H9 (cell line): ENCODE measurements around the gene LRRC14B. TPM values are rescaled to one million over a fixed set of nuclear protein-coding genes. Genes with fewer than 3 reads are reported as not detected.

Source experiments
- DNase-seq: peaks from one replicate; pipeline ENCODE4 v3.0.0-alpha.2; 2017
- H2AFZ ChIP-seq: one replicate; pipeline ENCODE4 v1.6.1; 2013; ENCODE audit warnings: mild to moderate bottlenecking, low read length, control low read depth, moderate library complexity
- H2AK5ac ChIP-seq: 2 replicates; pipeline ENCODE4 v1.6.1; 2013; ENCODE audit warnings: low read length, control low read depth, mixed read lengths; ENCODE audit not compliant: insufficient read length
- H2BK120ac ChIP-seq: one replicate; pipeline ENCODE4 v1.6.1; 2013; ENCODE audit warnings: low read depth, mild to moderate bottlenecking, low read length, control low read depth, inconsistent platforms; ENCODE audit not compliant: poor library complexity, severe bottlenecking
- H2BK12ac ChIP-seq: 2 replicates; pipeline ENCODE4 v1.6.1; 2013; ENCODE audit warnings: low read length, control low read depth, mixed read lengths, low read depth; ENCODE audit not compliant: insufficient read length
- H2BK15ac ChIP-seq: 2 replicates; pipeline ENCODE4 v1.6.1; 2013; ENCODE audit warnings: low read depth, low read length, control low read depth
- H2BK20ac ChIP-seq: one replicate; pipeline ENCODE4 v1.6.1; 2013; ENCODE audit warnings: low read depth, mild to moderate bottlenecking, low read length, control low read depth, inconsistent platforms; ENCODE audit not compliant: poor library complexity, severe bottlenecking
- H2BK5ac ChIP-seq: 2 replicates; pipeline ENCODE4 v1.6.1; 2013; ENCODE audit warnings: low read length, control low read depth, mixed read lengths; ENCODE audit not compliant: insufficient read length
- H3K14ac ChIP-seq: 2 replicates; pipeline ENCODE4 v1.6.1; 2013; ENCODE audit warnings: low read length, control low read depth; ENCODE audit not compliant: insufficient read depth
- H3K18ac ChIP-seq: 2 replicates; pipeline ENCODE4 v1.6.1; 2013; ENCODE audit warnings: low read depth, mild to moderate bottlenecking, mixed read lengths, low read length, control low read depth; ENCODE audit not compliant: insufficient read length
- H3K23ac ChIP-seq: 2 replicates; pipeline ENCODE4 v1.6.1; 2013; ENCODE audit warnings: low read length, control low read depth, mixed read lengths, low read depth; ENCODE audit not compliant: insufficient read length
- H3K23me2 ChIP-seq: 2 replicates; pipeline ENCODE4 v1.6.1; 2013; ENCODE audit warnings: low read depth, mild to moderate bottlenecking, mixed read lengths, low read length, control low read depth; ENCODE audit not compliant: insufficient read length, poor library complexity, severe bottlenecking
- H3K27ac ChIP-seq: 2 replicates; pipeline ENCODE4 v1.5.1; 2013; ENCODE audit warnings: low read length, control low read depth, mixed read lengths, low read depth; ENCODE audit not compliant: insufficient read length
- H3K27me3 ChIP-seq: 2 replicates; pipeline ENCODE4 v1.6.1; 2013; ENCODE audit warnings: low read length, control low read depth, inconsistent platforms; ENCODE audit not compliant: insufficient read depth
- H3K4ac ChIP-seq: 2 replicates; pipeline ENCODE4 v1.6.1; 2013; ENCODE audit warnings: low read depth, mild to moderate bottlenecking, control low read depth, inconsistent platforms, low read length, moderate library complexity
- H3K4me1 ChIP-seq: 2 replicates; pipeline ENCODE4 v1.6.1; 2013; ENCODE audit warnings: low read length, control low read depth, inconsistent platforms; ENCODE audit not compliant: insufficient read depth
- H3K4me2 ChIP-seq: 2 replicates; pipeline ENCODE4 v1.6.1; 2013; ENCODE audit warnings: low read length, control low read depth, mixed read lengths; ENCODE audit not compliant: insufficient read length, insufficient read depth
- H3K56ac ChIP-seq: 2 replicates; pipeline ENCODE4 v1.6.1; 2013; ENCODE audit warnings: low read depth, mild to moderate bottlenecking, mixed read lengths, low read length, control low read depth; ENCODE audit not compliant: insufficient read length
- H3K79me1 ChIP-seq: 2 replicates; pipeline ENCODE4 v1.6.1; 2013; ENCODE audit warnings: low read depth, mild to moderate bottlenecking, moderate library complexity, low read length, control low read depth, inconsistent platforms; ENCODE audit not compliant: insufficient read depth, poor library complexity, severe bottlenecking
- H3K79me2 ChIP-seq: 2 replicates; pipeline ENCODE4 v1.6.1; 2013; ENCODE audit warnings: low read length, control low read depth, inconsistent platforms; ENCODE audit not compliant: insufficient read depth
- H3K9ac ChIP-seq: 2 replicates; pipeline ENCODE4 v1.6.1; 2013; ENCODE audit warnings: low read length, control low read depth, mixed read lengths; ENCODE audit not compliant: insufficient read length; ENCODE audit errors: extremely low read depth
- H3K9me3 ChIP-seq: one replicate; pipeline ENCODE4 v1.6.1; 2013; ENCODE audit warnings: low read depth, low read length, inconsistent platforms; ENCODE audit not compliant: control insufficient read depth
- H3T11ph ChIP-seq: one replicate; pipeline ENCODE4 v1.6.1; 2013; ENCODE audit warnings: mild to moderate bottlenecking, low read length, control low read depth, inconsistent platforms
- H4K20me1 ChIP-seq: one replicate; pipeline ENCODE4 v1.6.1; 2013; ENCODE audit not compliant: control insufficient read depth, insufficient read length, insufficient read depth
- H4K5ac ChIP-seq: 2 replicates; pipeline ENCODE4 v1.6.1; 2013; ENCODE audit warnings: low read depth, mild to moderate bottlenecking, mixed read lengths, low read length, control low read depth; ENCODE audit not compliant: insufficient read length
- H4K8ac ChIP-seq: replicated peaks from 2 replicates; pipeline ENCODE4 v1.6.1; 2013; ENCODE audit warnings: low read length, control low read depth, mixed read lengths, low read depth; ENCODE audit not compliant: insufficient read length
- H4K91ac ChIP-seq: 2 replicates; pipeline ENCODE4 v1.6.1; 2013; ENCODE audit warnings: low read depth, mild to moderate bottlenecking, moderate library complexity, mixed read lengths, low read length, control low read depth; ENCODE audit not compliant: insufficient read length
- H3K27ac Mint-ChIP-seq, 3 experiments: 2 replicates in 2 of 3; 3 replicates in 1 of 3; pipeline ENCODE4 v1.8.0; 2020 to 2021; ENCODE audit warnings: mixed read lengths in 3 of 3, mild to moderate bottlenecking in 1 of 3, moderate library complexity in 1 of 3
- H3K27me3 Mint-ChIP-seq: 2 replicates; pipeline ENCODE4 v1.8.0; 2021; ENCODE audit warnings: low read depth, mild to moderate bottlenecking, moderate library complexity, mixed read lengths
- H3K36me3 Mint-ChIP-seq, 3 experiments: 2 replicates in 2 of 3; 3 replicates in 1 of 3; pipeline ENCODE4 v1.8.0; 2020 to 2021; ENCODE audit warnings: low read depth in 3 of 3, mixed read lengths in 3 of 3; ENCODE audit not compliant: insufficient read depth in 1 of 3
- H3K4me1 Mint-ChIP-seq, 2 experiments: 2 replicates each; pipeline ENCODE4 v1.8.0; 2020; ENCODE audit warnings: mixed read lengths in 2 of 2
- H3K4me3 Mint-ChIP-seq, 2 experiments: 2 replicates in 1 of 2; 3 replicates in 1 of 2; pipeline ENCODE4 v1.8.0; 2020 to 2021; ENCODE audit warnings: mild to moderate bottlenecking in 2 of 2, mixed read lengths in 2 of 2, moderate library complexity in 1 of 2
- H3K9me3 Mint-ChIP-seq, 2 experiments: 2 replicates in 1 of 2; 3 replicates in 1 of 2; pipeline ENCODE4 v1.8.0; 2020; ENCODE audit warnings: mild to moderate bottlenecking in 2 of 2, mixed read lengths in 2 of 2, moderate library complexity in 1 of 2
- WGBS: extraction: QIAGEN DNeasy Blood & Tissue Kit; methylation state at CpG from one replicate; pipeline ENCODE4 v1.1.7; 2013; ENCODE audit warnings: missing lambda C conversion rate, low lambda C conversion rate, mixed read lengths; ENCODE audit not compliant: insufficient read length; ENCODE audit errors: extremely low coverage; 5-methylcytosine and 5-hydroxymethylcytosine counted together
- total RNA-seq: library from RNA; stranded (reverse); gene quantifications from 2 replicates; pipeline ENCODE4 v1.2.1, GENCODE V29; 2021
- TF ChIP-seq, protein P1 (sequence below): fragments of 200-600 bp; sonication (generic); conservative IDR thresholded peaks from 3 replicates; pipeline ENCODE4 v1.8.0; 2021; ENCODE audit warnings: antibody characterized with exemption, mild to moderate bottlenecking

The LRRC14B gene
- total RNA-seq, 1 experiment from 2014 or later = not detected

- H2BK15ac ChIP-seq = no peak overlapping the region
- H3K4me1 ChIP-seq = no peaks in the 10 kb centered on the region
- H3K27ac ChIP-seq = no peak overlapping the region
- H3K79me2 ChIP-seq = no peaks in the 10 kb centered on the region
- no peaks in the 10 kb centered on the region for H3K27me3 ChIP-seq
- no peak overlapping the region for H2BK5ac ChIP-seq
- peaks cover 4 to 46% (median 43%) of the 10 kb centered on the region in 3 experiments; a peak in 6 of 7 replicates for H3K36me3 Mint-ChIP-seq
- H2AK5ac ChIP-seq = no peak overlapping the region
- no peak overlapping the region for H2BK12ac ChIP-seq
- H3K9ac ChIP-seq = no peak overlapping the region
- H4K20me1 ChIP-seq = no peaks in the 10 kb centered on the region
- peaks cover 0 to 2% of the 10 kb centered on the region in 2 experiments; a peak in 1 of 5 replicates for H3K9me3 Mint-ChIP-seq
- H3K18ac ChIP-seq = no peak overlapping the region
- no peak overlapping the region for H3K4ac ChIP-seq
- no peak overlapping the region for H3K4me3 Mint-ChIP-seq
- TF ChIP-seq, protein P1, sequence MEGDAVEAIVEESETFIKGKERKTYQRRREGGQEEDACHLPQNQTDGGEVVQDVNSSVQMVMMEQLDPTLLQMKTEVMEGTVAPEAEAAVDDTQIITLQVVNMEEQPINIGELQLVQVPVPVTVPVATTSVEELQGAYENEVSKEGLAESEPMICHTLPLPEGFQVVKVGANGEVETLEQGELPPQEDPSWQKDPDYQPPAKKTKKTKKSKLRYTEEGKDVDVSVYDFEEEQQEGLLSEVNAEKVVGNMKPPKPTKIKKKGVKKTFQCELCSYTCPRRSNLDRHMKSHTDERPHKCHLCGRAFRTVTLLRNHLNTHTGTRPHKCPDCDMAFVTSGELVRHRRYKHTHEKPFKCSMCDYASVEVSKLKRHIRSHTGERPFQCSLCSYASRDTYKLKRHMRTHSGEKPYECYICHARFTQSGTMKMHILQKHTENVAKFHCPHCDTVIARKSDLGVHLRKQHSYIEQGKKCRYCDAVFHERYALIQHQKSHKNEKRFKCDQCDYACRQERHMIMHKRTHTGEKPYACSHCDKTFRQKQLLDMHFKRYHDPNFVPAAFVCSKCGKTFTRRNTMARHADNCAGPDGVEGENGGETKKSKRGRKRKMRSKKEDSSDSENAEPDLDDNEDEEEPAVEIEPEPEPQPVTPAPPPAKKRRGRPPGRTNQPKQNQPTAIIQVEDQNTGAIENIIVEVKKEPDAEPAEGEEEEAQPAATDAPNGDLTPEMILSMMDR = no peak
- H3K27ac Mint-ChIP-seq = no peak overlapping the region
- H4K91ac ChIP-seq = no peak overlapping the region
- DNase-seq = no peak
- H3K23me2 ChIP-seq = no peaks in the 10 kb centered on the region
- H3K79me1 ChIP-seq = no peaks in the 10 kb centered on the region
- H4K8ac ChIP-seq = no peak overlapping the region
- H2BK120ac ChIP-seq = no peak overlapping the region
- H3K4me2 ChIP-seq = no peak overlapping the region
- peaks cover 0 to 5% of the 10 kb centered on the region in 2 experiments; a peak in 1 of 4 replicates for H3K4me1 Mint-ChIP-seq
- no peak overlapping the region for H2BK20ac ChIP-seq
- no peak overlapping the region for H3K56ac ChIP-seq
- H3T11ph ChIP-seq = no peak overlapping the region
- no peak overlapping the region; the same call in 1 of the 2 replicates for H3K14ac ChIP-seq
- no peak overlapping the region for H2AFZ ChIP-seq
- H4K5ac ChIP-seq = no peak overlapping the region
- no peaks in the 10 kb centered on the region; the same call in 1 of the 2 replicates for H3K27me3 Mint-ChIP-seq
- H3K9me3 ChIP-seq = no peaks in the 10 kb centered on the region
- no CpG with 5 or more reads among the region's 37 CpGs for WGBS
- H3K23ac ChIP-seq = no peak overlapping the region
These were observed 20.1 kb upstream of the LRRC14B start for GRCh38 chr5:170971-171800.
